HG03354 (cell line): ENCODE measurements around the gene TCAF1.

Source experiments
- ATAC-seq: cut with Tn5 transposase; IDR thresholded peaks from one replicate; pipeline ENCODE4 v1.9.1; 2021; ENCODE audit warnings: mild to moderate bottlenecking; ENCODE audit not compliant: unreplicated experiment, poor library complexity, severe bottlenecking

The TCAF1 gene

GRCh38 chr7:143901668-143902331 is at the start of gene TCAF1:
Gene TCAF1 (minus strand): TSS chr7:143902176. CDS start chr7:143876608, 25,568 bp downstream.
- peak; percentile 92 for ATAC-seq

GRCh38 chr7:143948733-143949132 is 46.8 kb upstream of the TCAF1 start:
- ATAC-seq, result no peak

GRCh38 chr7:143947111-143947510 is 45.1 kb upstream of the TCAF1 start:
- ATAC-seq, result no peak

- ATAC-seq, result no peak
These were observed 43.4 kb upstream of the TCAF1 start for GRCh38 chr7:143945423-143945822.

GRCh38 chr7:143938379-143939243 is 36.6 kb upstream of the TCAF1 start:
- no peak for ATAC-seq

- no peak for ATAC-seq
These were observed 34.4 kb upstream of the TCAF1 start for GRCh38 chr7:143936087-143937009.

- no peak for ATAC-seq
These were observed 32.8 kb upstream of the TCAF1 start, which contains the start of gene OR2F2 for GRCh38 chr7:143934526-143935325. Gene OR2F2 (plus strand): TSS chr7:143935233. CDS start chr7:143935233, 0 bp downstream.

GRCh38 chr7:143931739-143932138 is 29.8 kb upstream of the TCAF1 start:
- no peak for ATAC-seq

GRCh38 chr7:143929224-143929920 is 27.4 kb upstream of the TCAF1 start:
- no peak for ATAC-seq

GRCh38 chr7:143924851-143925250 is 22.9 kb upstream of the TCAF1 start:
- ATAC-seq, result no peak

GRCh38 chr7:143914938-143915652 is 13.1 kb upstream of the TCAF1 start:
- no peak for ATAC-seq

GRCh38 chr7:143913945-143914615 is 12.1 kb upstream of the TCAF1 start:
- ATAC-seq, result no peak

GRCh38 chr7:143910473-143911248 is 8.7 kb upstream of the TCAF1 start:
- no peak for ATAC-seq

GRCh38 chr7:143909863-143910262 is 7.9 kb upstream of the TCAF1 start:
- ATAC-seq, result no peak

GRCh38 chr7:143908120-143908519 is 6.1 kb upstream of the TCAF1 start:
- no peak for ATAC-seq

- no peak for ATAC-seq
These were observed 4.9 kb upstream of the TCAF1 start for GRCh38 chr7:143906895-143907294.

GRCh38 chr7:143906151-143906550 is 4.2 kb upstream of the TCAF1 start:
- ATAC-seq, result no peak
